Measurements from ENCODE around the gene TAF15.

Gene TAF15

GRCh38 chr17:35766903-35767510 lies 42.3 kb upstream of the TAF15 start:
- no peaks in the 10 kb centered on the region for H3K27me3 ChIP-seq (ENCODE audit: insufficient read depth, low read length)
- H3K18ac ChIP-seq (ENCODE audit: low read length), result no peak overlapping the region
- no peak overlapping the region for H3K14ac ChIP-seq (ENCODE audit: low read length)
- DNase-seq, result peak in 1 of 2 donors; percentile 51
- H3K27ac ChIP-seq (ENCODE audit: low read depth, low read length), result no peak overlapping the region
- H3K4ac ChIP-seq (ENCODE audit: low read depth, low read length), result no peak overlapping the region
- H3K36me3 ChIP-seq (ENCODE audit: control insufficient read depth in 1 of 2, insufficient read depth in 2 of 2, low read length in 2 of 2), result no peaks in the 10 kb centered on the region
- H3K4me1 ChIP-seq (ENCODE audit: control insufficient read depth in 1 of 2, insufficient read depth in 2 of 2, low read length in 2 of 2), result peaks cover 15 to 24% of the 10 kb centered on the region in 2 experiments
- no peaks in the 10 kb centered on the region for H3K79me2 ChIP-seq (ENCODE audit: control insufficient read depth, insufficient read depth, low read length, poor library complexity)
- H3K23ac ChIP-seq (ENCODE audit: low read length), result no peak overlapping the region
- H2AFZ ChIP-seq (ENCODE audit: insufficient read depth, low read length, poor library complexity), result no peak overlapping the region
- no peaks in the 10 kb centered on the region for H3K9me3 ChIP-seq (ENCODE audit: insufficient read depth, low read depth, low read length)
- peak overlapping the region; percentile 4 for H4K91ac ChIP-seq (ENCODE audit: low read depth, low read length)
- H2BK120ac ChIP-seq (ENCODE audit: insufficient read depth, low read length, poor library complexity), result no peak overlapping the region
- no peak overlapping the region for H4K8ac ChIP-seq (ENCODE audit: low read depth, low read length)
- H3K4me3 ChIP-seq (ENCODE audit: low read depth, low read length), result no peak overlapping the region
- no peak overlapping the region for H3K4me2 ChIP-seq (ENCODE audit: low read length)
- no CpG with 5 or more reads among the region's 7 CpGs for WGBS (ENCODE audit: extremely low coverage, insufficient coverage, insufficient read length)
- no peak overlapping the region for H2BK5ac ChIP-seq (ENCODE audit: low read depth, low read length, poor library complexity)
- H3K79me1 ChIP-seq (ENCODE audit: low read length), result peaks cover 2% of the 10 kb centered on the region
- no peak overlapping the region for H2BK12ac ChIP-seq (ENCODE audit: low read length)
- H4K12ac ChIP-seq (ENCODE audit: low read depth, low read length), result no peak overlapping the region
- H3K9ac ChIP-seq (ENCODE audit: low read length), result no peak overlapping the region
- no peak overlapping the region for H2AK5ac ChIP-seq (ENCODE audit: low read length)

- Histone ChIP-seq H3K9ac (ENCODE audit: low read length) (no peak overlapping the region), H4K12ac (ENCODE audit: low read depth, low read length) (no peak overlapping the region), H3K36me3 (ENCODE audit: control insufficient read depth in 1 of 2, insufficient read depth in 2 of 2, low read length in 2 of 2) (peaks cover 0 to 3% of the 10 kb centered on the region in 2 experiments), H2BK5ac (ENCODE audit: low read depth, low read length, poor library complexity) (no peak overlapping the region), H3K27ac (ENCODE audit: low read depth, low read length) (no peak overlapping the region), H3K4ac (ENCODE audit: low read depth, low read length) (no peak overlapping the region), H4K8ac (ENCODE audit: low read depth, low read length) (no peak overlapping the region), H3K18ac (ENCODE audit: low read length) (no peak overlapping the region), H3K4me1 (ENCODE audit: control insufficient read depth in 1 of 2, insufficient read depth in 2 of 2, low read length in 2 of 2) (peaks cover 21 to 28% of the 10 kb centered on the region in 2 experiments), H2AK5ac (ENCODE audit: low read length) (no peak overlapping the region), H3K4me2 (ENCODE audit: low read length) (no peak overlapping the region), H3K14ac (ENCODE audit: low read length) (no peak overlapping the region), H3K79me2 (ENCODE audit: control insufficient read depth, insufficient read depth, low read length, poor library complexity) (no peaks in the 10 kb centered on the region), H2AFZ (ENCODE audit: insufficient read depth, low read length, poor library complexity) (no peak overlapping the region), H3K4me3 (ENCODE audit: low read depth, low read length) (no peak overlapping the region), H3K23ac (ENCODE audit: low read length) (no peak overlapping the region), H4K91ac (ENCODE audit: low read depth, low read length) (no peak overlapping the region), H2BK12ac (ENCODE audit: low read length) (no peak overlapping the region), H3K79me1 (ENCODE audit: low read length) (peaks cover 2% of the 10 kb centered on the region), H3K27me3 (ENCODE audit: insufficient read depth, low read length) (no peaks in the 10 kb centered on the region), H2BK120ac (ENCODE audit: insufficient read depth, low read length, poor library complexity) (no peak overlapping the region), H3K9me3 (ENCODE audit: insufficient read depth, low read depth, low read length) (no peaks in the 10 kb centered on the region)
- WGBS (ENCODE audit: extremely low coverage, insufficient coverage, insufficient read length), result no CpG with 5 or more reads among the region's 2 CpGs
- DNase-seq, result no peak
These were observed 40.5 kb upstream of the TAF15 start for GRCh38 chr17:35768797-35769196.

- Histone ChIP-seq H3K79me1 (ENCODE audit: low read length) (peaks cover 2% of the 10 kb centered on the region), H3K27me3 (ENCODE audit: insufficient read depth, low read length) (no peaks in the 10 kb centered on the region), H3K23ac (ENCODE audit: low read length) (no peak overlapping the region), H4K12ac (ENCODE audit: low read depth, low read length) (no peak overlapping the region), H4K91ac (ENCODE audit: low read depth, low read length) (no peak overlapping the region), H3K18ac (ENCODE audit: low read length) (no peak overlapping the region), H3K36me3 (ENCODE audit: control insufficient read depth in 1 of 2, insufficient read depth in 2 of 2, low read length in 2 of 2) (peaks cover 0 to 3% of the 10 kb centered on the region in 2 experiments), H2AFZ (ENCODE audit: insufficient read depth, low read length, poor library complexity) (no peak overlapping the region), H3K4ac (ENCODE audit: low read depth, low read length) (no peak overlapping the region), H2BK12ac (ENCODE audit: low read length) (no peak overlapping the region), H2BK5ac (ENCODE audit: low read depth, low read length, poor library complexity) (no peak overlapping the region), H3K14ac (ENCODE audit: low read length) (no peak overlapping the region), H2BK120ac (ENCODE audit: insufficient read depth, low read length, poor library complexity) (no peak overlapping the region), H3K9ac (ENCODE audit: low read length) (no peak overlapping the region), H3K4me1 (ENCODE audit: control insufficient read depth in 1 of 2, insufficient read depth in 2 of 2, low read length in 2 of 2) (peaks cover 16 to 25% of the 10 kb centered on the region in 2 experiments), H3K4me2 (ENCODE audit: low read length) (no peak overlapping the region), H3K4me3 (ENCODE audit: low read depth, low read length) (no peak overlapping the region), H3K79me2 (ENCODE audit: control insufficient read depth, insufficient read depth, low read length, poor library complexity) (no peaks in the 10 kb centered on the region), H4K8ac (ENCODE audit: low read depth, low read length) (no peak overlapping the region), H3K9me3 (ENCODE audit: insufficient read depth, low read depth, low read length) (no peaks in the 10 kb centered on the region), H2AK5ac (ENCODE audit: low read length) (no peak overlapping the region), H3K27ac (ENCODE audit: low read depth, low read length) (no peak overlapping the region)
- no peak for DNase-seq
- WGBS (ENCODE audit: extremely low coverage, insufficient coverage, insufficient read length), result no CpG with 5 or more reads among the region's 48 CpGs
These were observed 39.3 kb upstream of the TAF15 start for GRCh38 chr17:35769895-35770486.

- Histone ChIP-seq H3K79me2 (ENCODE audit: control insufficient read depth, insufficient read depth, low read length, poor library complexity) (no peaks in the 10 kb centered on the region), H3K36me3 (ENCODE audit: control insufficient read depth in 1 of 2, insufficient read depth in 2 of 2, low read length in 2 of 2) (peaks cover 0 to 7% of the 10 kb centered on the region in 2 experiments), H3K9ac (ENCODE audit: low read length) (no peak overlapping the region), H3K79me1 (ENCODE audit: low read length) (no peaks in the 10 kb centered on the region), H2AK5ac (ENCODE audit: low read length) (no peak overlapping the region), H3K23ac (ENCODE audit: low read length) (no peak overlapping the region), H3K27ac (ENCODE audit: low read depth, low read length) (no peak overlapping the region), H2BK5ac (ENCODE audit: low read depth, low read length, poor library complexity) (no peak overlapping the region), H3K4me2 (ENCODE audit: low read length) (no peak overlapping the region), H3K9me3 (ENCODE audit: insufficient read depth, low read depth, low read length) (no peaks in the 10 kb centered on the region), H3K4me3 (ENCODE audit: low read depth, low read length) (no peak overlapping the region), H4K12ac (ENCODE audit: low read depth, low read length) (no peak overlapping the region), H2BK120ac (ENCODE audit: insufficient read depth, low read length, poor library complexity) (no peak overlapping the region), H2BK12ac (ENCODE audit: low read length) (no peak overlapping the region), H3K14ac (ENCODE audit: low read length) (no peak overlapping the region), H3K27me3 (ENCODE audit: insufficient read depth, low read length) (no peaks in the 10 kb centered on the region), H3K4me1 (ENCODE audit: control insufficient read depth in 1 of 2, insufficient read depth in 2 of 2, low read length in 2 of 2) (peaks cover 8 to 9% of the 10 kb centered on the region in 2 experiments), H4K8ac (ENCODE audit: low read depth, low read length) (no peak overlapping the region), H4K91ac (ENCODE audit: low read depth, low read length) (peak overlapping the region; percentile 7), H3K4ac (ENCODE audit: low read depth, low read length) (no peak overlapping the region), H2AFZ (ENCODE audit: insufficient read depth, low read length, poor library complexity) (no peak overlapping the region), H3K18ac (ENCODE audit: low read length) (no peak overlapping the region)
- no CpG with 5 or more reads among the region's 20 CpGs for WGBS (ENCODE audit: extremely low coverage, insufficient coverage, insufficient read length)
- no peak for DNase-seq
These were observed 36.2 kb upstream of the TAF15 start for GRCh38 chr17:35773129-35773528.

Measured in trophoblast cell (in vitro differentiated cells and primary cell).